Duodenal mucosa (tissue), 2 donors: ENCODE data around the gene ICAM3.
"Not testable (repeated sequence)": the region's sequence is repeated elsewhere in the genome, so short reads cannot be mapped to it uniquely, and the experiment has no call there.

ENCODE experiments used
- H3K27ac ChIP-seq: one replicate; pipeline ENCODE4 v1.7.0; 2013; ENCODE audit warnings: low read depth, low read length
- H3K27me3 ChIP-seq, 2 donors: one replicate each; pipeline ENCODE4 v1.7.0; 2013; ENCODE audit warnings: low read length in 2 of 2, control low read depth in 1 of 2; ENCODE audit not compliant: insufficient read depth in 2 of 2, control insufficient read depth in 1 of 2
- H3K36me3 ChIP-seq, 2 donors: one replicate each; pipeline ENCODE4 v1.7.0; 2013; ENCODE audit warnings: low read length in 2 of 2, control low read depth in 1 of 2; ENCODE audit not compliant: insufficient read depth in 2 of 2, control insufficient read depth in 1 of 2
- H3K4me1 ChIP-seq, 2 donors: one replicate each; pipeline ENCODE4 v1.7.0; 2013; ENCODE audit warnings: low read length in 2 of 2, control low read depth in 1 of 2; ENCODE audit not compliant: insufficient read depth in 2 of 2, control insufficient read depth in 1 of 2
- H3K4me3 ChIP-seq, 2 donors: one replicate each; pipeline ENCODE4 v1.7.0; 2013; ENCODE audit warnings: low read length in 2 of 2, low read depth in 1 of 2
- H3K9ac ChIP-seq, 2 donors: one replicate each; pipeline ENCODE4 v1.7.0; 2013; ENCODE audit warnings: low read length in 2 of 2, low read depth in 1 of 2
- H3K9me3 ChIP-seq, 2 donors: one replicate each; pipeline ENCODE4 v1.7.0; 2013; ENCODE audit warnings: low read length in 2 of 2, control low read depth in 1 of 2; ENCODE audit not compliant: control insufficient read depth in 1 of 2

Gene ICAM3

DNA sequence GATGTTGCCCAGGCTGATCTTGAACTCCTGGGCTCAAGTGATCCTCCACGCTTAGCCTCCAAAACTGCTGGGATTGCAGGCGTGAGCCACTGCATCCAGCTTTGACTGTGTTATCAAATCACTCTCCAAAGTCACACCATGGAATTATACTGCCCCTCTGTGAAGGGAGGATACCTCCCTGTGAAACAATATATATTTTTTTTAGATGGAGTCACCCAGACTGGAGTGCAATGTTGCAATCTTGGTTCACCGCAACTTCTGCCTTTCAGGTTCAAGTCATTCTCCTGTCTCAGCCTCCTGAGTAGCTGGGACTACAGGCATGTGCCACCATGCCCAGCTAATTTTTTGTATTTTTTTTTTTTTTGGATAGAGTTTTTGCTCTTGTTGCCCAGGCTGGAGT lies 33.3 kb upstream of the ICAM3 start:
- Histone ChIP-seq H3K27me3 (no peaks in the 10 kb centered on the region), H3K27ac (no peak overlapping the region), H3K9me3 (no peaks in the 10 kb centered on the region), H3K4me1 (no peaks in the 10 kb centered on the region), H3K9ac (no peak overlapping the region), H3K4me3 (no peak overlapping the region), H3K36me3 (peaks cover 3 to 26% of the 10 kb centered on the region in 2 donors)

DNA sequence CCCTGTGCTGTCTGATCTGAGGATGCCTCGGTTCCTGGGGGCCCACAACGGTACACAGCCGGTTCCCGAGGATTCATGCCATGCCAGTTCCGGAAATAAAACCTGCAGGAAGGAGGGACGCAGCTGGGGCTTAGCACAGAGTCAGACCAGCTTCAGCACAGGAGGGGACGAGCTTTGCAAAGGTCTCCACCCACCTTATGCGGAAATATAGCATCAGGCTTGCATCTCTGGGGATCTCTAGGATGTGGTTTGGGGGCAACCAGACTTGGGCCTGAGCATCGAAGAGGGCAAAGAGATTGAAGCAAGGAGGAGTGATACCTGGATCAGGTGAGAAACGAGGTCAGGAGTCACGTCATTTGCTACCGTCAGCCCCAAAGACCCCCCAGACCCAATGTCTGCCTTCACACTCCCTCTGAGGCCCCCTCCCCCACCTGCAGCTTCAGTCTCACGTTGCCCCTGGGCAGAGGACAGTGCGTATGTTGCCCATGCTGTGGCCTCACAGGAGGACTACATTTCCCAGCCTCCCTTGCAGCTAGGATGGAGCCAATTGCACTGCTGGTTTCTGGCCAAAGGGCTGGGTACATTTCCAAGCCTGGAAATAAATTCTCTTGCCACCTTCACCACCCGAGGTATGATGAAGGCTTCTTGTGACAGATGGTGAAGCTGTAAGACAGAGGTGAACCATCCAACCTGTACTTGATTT lies 28.8 kb upstream of the ICAM3 start:
- Histone ChIP-seq H3K9ac (no peak overlapping the region), H3K27me3 (no peaks in the 10 kb centered on the region), H3K4me1 (no peaks in the 10 kb centered on the region), H3K9me3 (no peaks in the 10 kb centered on the region), H3K36me3 (peaks cover 15 to 60% of the 10 kb centered on the region in 2 donors), H3K27ac (no peak overlapping the region), H3K4me3 (no peak overlapping the region)

DNA sequence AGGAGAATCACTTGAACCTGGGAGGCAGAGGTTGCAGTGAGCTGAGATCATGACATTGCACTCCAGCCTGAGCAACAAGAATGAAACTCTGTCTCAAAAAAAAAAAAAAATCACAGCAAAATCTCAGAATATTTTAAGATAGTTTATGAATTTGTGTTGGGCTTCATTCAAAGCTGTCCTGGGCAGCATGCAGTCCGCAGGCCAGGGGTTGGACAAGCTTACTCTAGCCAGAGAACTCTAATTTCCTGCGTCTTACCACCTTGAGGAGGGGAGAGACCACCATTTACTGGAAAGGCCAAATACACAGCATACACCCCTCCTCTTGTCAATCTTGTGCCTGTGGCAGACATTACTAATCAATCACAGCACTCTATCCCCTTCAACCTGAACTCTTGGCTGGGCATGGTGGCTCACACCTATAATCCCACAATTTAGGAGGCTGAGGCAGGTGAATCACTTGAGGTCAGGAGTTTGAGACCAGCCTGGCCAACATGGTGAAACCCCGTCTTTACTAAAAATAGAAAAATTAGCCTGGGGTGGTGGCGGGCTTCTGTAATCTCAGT lies 27.6 kb upstream of the ICAM3 start:
- not testable (repeated sequence) for H3K27ac ChIP-seq, H3K4me3 ChIP-seq, H3K9ac ChIP-seq, H3K4me1 ChIP-seq, H3K9me3 ChIP-seq, H3K27me3 ChIP-seq
- peaks cover 17 to 69% of the 10 kb centered on the region in 2 donors for H3K36me3 ChIP-seq

DNA sequence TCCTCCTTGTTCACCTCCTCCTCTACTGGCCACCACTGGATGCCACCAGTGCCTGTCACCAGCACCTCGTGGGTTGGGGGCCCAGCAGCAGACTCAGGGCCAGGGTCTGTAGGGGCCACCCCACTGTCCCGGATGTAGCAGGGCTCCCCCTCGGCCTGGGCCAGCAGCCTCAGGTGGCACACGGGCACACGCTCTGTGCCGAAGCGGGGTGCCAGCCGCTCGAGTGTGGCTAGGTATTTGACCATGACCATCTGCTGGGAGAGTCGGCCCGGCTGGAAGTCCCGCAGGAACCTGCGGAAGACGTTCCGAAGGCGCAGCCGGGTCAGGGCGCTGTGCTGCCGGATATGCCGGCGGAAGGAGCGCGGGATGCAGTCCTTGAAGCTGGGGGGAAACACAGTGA lies 26.1 kb upstream of the ICAM3 start:
- no peaks in the 10 kb centered on the region for H3K27me3 ChIP-seq
- H3K27ac ChIP-seq: no peak overlapping the region
- H3K9me3 ChIP-seq: no peaks in the 10 kb centered on the region
- H3K4me1 ChIP-seq: no peaks in the 10 kb centered on the region
- no peak overlapping the region for H3K4me3 ChIP-seq
- no peak overlapping the region for H3K9ac ChIP-seq
- peaks cover 17 to 81% of the 10 kb centered on the region in 2 donors for H3K36me3 ChIP-seq

DNA sequence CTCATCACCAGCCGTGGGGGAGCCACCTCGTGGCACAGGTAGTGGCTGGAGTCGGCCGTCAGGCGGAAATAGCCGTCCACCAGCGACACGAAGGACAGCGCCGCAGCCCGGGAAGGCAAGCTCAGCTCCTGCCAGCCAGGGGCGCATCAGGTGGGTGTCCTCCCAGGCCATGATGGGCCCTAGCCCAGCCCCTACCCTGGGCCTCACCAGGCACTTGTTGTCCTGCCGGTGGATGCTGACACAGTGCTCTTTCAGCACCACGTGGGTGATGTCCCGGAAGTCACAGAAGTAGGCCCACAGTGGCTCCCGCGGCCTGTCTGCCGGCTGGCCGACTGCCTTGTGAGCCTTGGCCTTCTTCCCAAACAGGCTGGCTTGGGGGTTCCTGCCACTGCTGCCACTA lies 25.2 kb upstream of the ICAM3 start:
- Histone ChIP-seq H3K27ac (no peak overlapping the region), H3K4me1 (no peaks in the 10 kb centered on the region), H3K9me3 (no peaks in the 10 kb centered on the region), H3K4me3 (no peak overlapping the region), H3K27me3 (no peaks in the 10 kb centered on the region), H3K9ac (no peak overlapping the region), H3K36me3 (peaks cover 17 to 85% of the 10 kb centered on the region in 2 donors)

DNA sequence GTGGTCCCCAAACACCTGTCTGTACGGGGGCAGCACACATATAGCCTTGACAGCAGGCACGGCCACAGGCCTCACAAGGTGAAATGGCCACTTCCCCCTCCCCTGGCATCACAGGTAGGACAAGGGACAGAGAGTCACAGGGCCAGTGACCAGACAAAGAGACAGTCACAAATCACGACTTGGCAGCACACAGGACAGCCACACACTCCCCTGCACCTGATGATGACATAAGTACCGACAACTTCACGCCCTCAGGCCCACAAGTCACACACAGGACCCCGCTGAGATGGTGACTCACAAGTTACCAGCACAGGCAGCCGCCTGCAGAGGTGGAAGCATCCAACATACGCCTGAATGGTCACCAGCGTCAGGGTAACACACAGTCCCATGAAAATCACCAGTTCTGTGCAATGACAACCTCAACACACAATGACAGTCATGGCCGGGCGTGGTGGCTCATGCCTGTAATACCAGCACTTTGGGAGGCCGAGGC lies 24.4 kb upstream of the ICAM3 start:
- Histone ChIP-seq H3K27ac (no peak overlapping the region), H3K27me3 (no peaks in the 10 kb centered on the region), H3K4me1 (no peaks in the 10 kb centered on the region), H3K36me3 (peaks cover 17 to 83% of the 10 kb centered on the region in 2 donors), H3K9me3 (no peaks in the 10 kb centered on the region), H3K4me3 (no peak overlapping the region), H3K9ac (no peak overlapping the region)

DNA sequence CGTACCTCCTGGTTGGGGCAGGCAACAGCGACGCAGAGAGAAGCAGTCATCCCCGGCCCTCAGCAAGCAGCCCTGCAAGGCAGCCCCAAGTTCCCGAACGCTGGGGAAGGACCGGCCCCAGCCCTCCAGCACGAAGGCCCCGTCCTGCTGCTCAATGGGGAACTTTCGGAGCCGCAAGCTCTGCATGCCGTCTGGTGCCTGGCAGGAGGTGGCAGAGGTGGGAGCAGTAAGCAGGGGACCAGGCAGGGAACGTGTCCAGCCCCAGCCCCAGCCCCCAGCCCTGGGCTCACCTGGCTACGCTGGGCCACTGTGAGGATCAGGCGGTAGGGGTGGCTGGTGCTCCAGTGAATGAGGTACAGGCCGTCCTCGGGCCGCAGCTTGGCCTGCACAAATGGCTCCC lies 22.8 kb upstream of the ICAM3 start:
- peaks cover 14 to 84% of the 10 kb centered on the region in 2 donors for H3K36me3 ChIP-seq

DNA sequence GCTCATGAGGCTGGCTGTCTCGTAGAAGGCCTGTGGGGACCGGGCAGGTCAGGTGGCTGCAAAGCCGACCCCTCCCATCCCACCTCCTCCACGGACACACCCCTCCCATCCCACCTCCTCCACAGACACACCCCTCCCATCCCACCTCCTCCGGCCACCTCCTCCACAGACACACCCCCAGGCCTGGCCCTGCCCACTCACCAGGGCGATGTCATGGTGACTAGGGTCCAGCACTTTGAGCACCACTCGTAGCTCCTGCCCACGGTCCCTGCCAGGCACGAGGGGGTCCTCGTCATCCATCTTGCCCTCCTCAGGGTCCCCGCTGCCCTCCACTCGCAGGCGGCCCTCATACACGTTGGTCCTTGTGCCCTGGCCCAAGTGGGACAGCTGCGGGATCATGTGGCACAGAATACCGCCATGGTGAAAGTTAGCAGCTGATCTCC lies 22.2 kb upstream of the ICAM3 start:
- Histone ChIP-seq H3K27me3 (no peaks in the 10 kb centered on the region), H3K9ac (no peak overlapping the region), H3K27ac (no peak overlapping the region), H3K4me3 (no peak overlapping the region), H3K4me1 (no peaks in the 10 kb centered on the region), H3K36me3 (peaks cover 14 to 82% of the 10 kb centered on the region in 2 donors), H3K9me3 (no peaks in the 10 kb centered on the region)

More for the DNA sequence above, 22.8 kb upstream of the ICAM3 start:
- no peak overlapping the region for H3K9ac ChIP-seq
- H3K27me3 ChIP-seq: no peaks in the 10 kb centered on the region
- no peak overlapping the region for H3K27ac ChIP-seq
- no peaks in the 10 kb centered on the region for H3K9me3 ChIP-seq
- no peak overlapping the region for H3K4me3 ChIP-seq
- no peaks in the 10 kb centered on the region for H3K4me1 ChIP-seq

DNA sequence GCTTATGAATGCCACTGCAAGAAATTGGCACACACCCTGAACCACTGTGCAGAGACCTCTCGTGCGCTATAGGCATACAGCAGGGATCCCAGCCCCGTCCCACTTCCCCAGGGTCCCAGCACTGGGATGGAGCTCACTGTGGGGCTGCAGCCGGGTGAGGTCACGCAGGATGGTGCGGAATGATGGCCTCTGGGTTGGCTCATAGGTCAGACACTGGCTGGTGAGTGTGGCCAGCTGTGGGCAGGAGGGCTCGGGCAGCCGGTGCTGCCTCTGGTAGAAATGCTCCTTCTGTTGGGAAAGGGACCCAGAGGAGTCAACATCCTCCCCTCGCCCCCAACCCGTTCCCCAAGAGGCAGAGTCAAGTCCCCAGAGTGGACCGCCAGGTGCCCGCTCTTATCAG lies 17.0 kb upstream of the ICAM3 start:
- no peaks in the 10 kb centered on the region for H3K9me3 ChIP-seq
- H3K27ac ChIP-seq: no peak overlapping the region
- no peak overlapping the region for H3K9ac ChIP-seq
- no peaks in the 10 kb centered on the region for H3K27me3 ChIP-seq
- H3K4me1 ChIP-seq: no peaks in the 10 kb centered on the region
- no peak overlapping the region for H3K4me3 ChIP-seq
- H3K36me3 ChIP-seq: peaks cover 14 to 65% of the 10 kb centered on the region in 2 donors

DNA sequence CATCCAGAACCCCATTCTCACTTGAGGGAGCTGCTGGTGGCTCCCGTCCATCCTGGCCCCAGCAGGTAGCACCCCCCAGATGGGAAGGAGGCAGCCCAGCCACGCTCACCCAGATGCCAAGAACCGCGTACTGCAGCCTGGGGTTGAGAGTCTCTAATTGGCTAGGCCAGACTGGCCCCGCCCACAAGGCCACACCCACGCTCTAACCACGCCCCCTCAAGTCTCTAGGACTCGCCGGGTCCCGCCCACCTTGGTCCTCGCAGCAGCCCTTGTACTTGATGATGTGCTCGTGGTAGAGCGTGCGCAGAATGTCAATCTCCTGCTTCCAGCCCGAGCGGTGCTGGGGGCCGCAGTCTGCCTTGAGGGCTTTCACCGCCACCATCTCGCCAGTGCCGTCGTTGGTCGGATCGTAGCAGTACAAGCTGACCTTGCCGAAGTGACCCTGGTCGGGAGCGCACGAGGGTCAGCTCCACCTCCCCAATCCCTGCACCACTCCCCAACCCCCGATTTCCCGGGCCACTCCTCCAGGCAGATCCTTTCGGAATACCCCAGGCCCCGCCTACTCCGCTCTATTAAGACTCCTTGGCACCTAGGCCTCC lies 14.5 kb upstream of the ICAM3 start:
- no peak overlapping the region for H3K4me3 ChIP-seq

More for the DNA sequence above, 14.5 kb upstream of the ICAM3 start:
- Histone ChIP-seq H3K9ac (no peak overlapping the region), H3K9me3 (no peaks in the 10 kb centered on the region), H3K27me3 (no peaks in the 10 kb centered on the region), H3K36me3 (peaks cover 14 to 55% of the 10 kb centered on the region in 2 donors), H3K27ac (peak overlapping the region; percentile 10), H3K4me1 (no peaks in the 10 kb centered on the region)
